GM19455 (cell line): ENCODE results near the gene PPP1R9B.

Experiments
- ATAC-seq: cut with Tn5 transposase; IDR thresholded peaks from one replicate; pipeline ENCODE4 v1.9.1; 2021; ENCODE audit not compliant: unreplicated experiment

Gene PPP1R9B

DNA sequence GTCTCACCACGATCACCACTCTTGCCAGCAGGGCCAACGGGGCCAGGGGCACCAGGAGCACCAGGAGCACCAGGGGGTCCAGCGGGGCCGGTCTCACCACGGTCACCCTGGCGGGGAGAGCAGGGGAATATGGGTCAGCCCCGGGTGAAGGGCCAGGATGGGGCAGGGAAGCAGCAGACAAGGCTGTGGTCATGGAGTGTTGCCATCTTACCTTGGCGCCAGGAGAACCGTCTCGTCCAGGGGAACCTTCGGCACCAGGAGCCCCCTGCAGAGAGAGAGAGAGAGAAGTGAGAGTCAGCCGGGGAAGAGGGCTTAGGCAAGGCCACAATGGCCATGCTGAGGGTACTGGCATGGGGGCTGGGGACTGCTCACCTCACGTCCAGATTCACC lies 38.0 kb upstream of the PPP1R9B start:
- ATAC-seq, result no peak

GRCh38 chr17:50187751-50188530 lies 37.5 kb upstream of the PPP1R9B start:
- no peak for ATAC-seq

DNA sequence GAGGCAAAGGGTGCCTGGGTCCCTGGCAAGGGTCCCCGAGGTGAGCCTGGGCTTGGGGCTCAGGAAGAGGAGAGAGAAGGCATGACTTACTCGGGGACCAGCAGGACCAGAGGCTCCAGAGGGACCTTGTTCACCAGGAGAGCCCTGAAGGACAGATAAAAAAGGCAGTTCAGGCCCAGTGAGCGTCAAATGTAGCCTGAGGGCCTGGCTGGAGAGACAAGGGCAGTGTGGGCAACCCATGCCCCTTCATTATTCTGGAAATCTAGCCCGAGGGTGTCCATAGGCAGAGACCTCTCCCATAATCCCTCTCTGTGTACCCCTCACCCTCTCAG lies 36.9 kb upstream of the PPP1R9B start:
- ATAC-seq, result no peak

- no peak for ATAC-seq
These were observed 36.4 kb upstream of the PPP1R9B start for GRCh38 chr17:50186661-50187393.

DNA sequence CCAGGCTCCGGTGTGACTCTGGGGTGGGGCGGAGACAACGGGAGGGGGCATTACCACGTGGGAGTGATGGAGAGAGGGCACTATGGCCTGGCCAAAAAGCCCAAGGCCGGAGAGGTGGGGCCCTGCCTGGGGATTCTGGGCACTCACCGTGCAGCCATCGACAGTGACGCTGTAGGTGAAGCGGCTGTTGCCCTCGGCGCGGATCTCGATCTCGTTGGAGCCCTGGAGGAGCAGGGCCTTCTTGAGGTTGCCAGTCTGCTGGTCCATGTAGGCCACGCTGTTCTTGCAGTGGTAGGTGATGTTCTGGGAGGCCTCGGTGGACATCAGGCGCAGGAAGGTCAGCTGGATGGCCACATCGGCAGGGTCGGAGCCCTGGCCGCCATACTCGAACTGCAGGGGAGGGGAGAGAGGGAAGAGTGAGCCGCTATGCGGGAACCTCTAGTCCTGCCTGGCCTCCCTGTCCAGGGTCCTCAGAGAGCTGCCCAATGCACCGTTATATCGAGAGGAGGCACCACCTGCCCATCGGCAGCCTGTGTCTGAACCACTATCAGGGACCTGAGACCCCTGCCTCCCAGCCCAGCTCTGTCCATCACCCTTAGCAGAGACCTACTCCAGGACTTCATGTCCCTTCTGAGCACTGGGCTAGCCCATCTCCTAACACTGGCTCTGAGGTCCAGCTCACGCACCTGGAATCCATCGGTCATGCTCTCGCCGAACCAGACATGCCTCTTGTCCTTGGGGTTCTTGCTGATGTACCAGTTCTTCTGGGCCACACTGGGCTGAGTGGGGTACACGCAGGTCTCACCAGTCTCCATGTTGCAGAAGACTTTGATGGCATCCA lies 35.4 kb upstream of the PPP1R9B start:
- ATAC-seq, result no peak

GRCh38 chr17:50184611-50185398 lies 34.3 kb upstream of the PPP1R9B start:
- no peak for ATAC-seq

GRCh38 chr17:50184064-50184463 lies 33.6 kb upstream of the PPP1R9B start:
- ATAC-seq, result no peak

DNA sequence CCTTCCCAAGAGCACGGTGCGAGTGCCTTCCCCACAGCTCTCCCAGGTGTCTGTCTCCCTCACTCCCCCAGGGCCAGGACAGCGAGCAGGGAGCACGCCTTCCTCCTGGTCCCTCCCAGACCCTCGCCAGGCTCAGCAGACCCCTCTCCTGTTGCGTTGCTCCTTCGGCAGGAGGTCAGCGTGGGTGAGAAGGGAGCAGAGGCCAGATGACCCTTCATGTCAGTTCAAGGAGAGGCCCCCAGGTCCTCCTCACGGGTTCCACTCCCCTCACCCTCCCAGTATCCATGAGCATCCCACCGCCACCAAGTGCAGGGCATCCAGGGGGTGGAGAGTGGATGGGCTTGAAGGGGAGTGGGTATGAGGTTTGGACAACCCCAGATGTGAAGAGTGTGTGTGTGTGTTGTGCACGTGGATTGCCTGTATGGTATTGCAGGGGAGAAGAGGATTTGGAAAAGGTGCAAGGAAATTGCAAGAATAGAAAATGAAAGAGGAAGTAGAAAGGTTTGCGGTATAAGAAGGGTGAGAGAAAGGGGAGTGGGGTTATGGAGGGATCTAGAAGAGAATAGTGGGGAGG lies 33.0 kb upstream of the PPP1R9B start:
- no peak for ATAC-seq

DNA sequence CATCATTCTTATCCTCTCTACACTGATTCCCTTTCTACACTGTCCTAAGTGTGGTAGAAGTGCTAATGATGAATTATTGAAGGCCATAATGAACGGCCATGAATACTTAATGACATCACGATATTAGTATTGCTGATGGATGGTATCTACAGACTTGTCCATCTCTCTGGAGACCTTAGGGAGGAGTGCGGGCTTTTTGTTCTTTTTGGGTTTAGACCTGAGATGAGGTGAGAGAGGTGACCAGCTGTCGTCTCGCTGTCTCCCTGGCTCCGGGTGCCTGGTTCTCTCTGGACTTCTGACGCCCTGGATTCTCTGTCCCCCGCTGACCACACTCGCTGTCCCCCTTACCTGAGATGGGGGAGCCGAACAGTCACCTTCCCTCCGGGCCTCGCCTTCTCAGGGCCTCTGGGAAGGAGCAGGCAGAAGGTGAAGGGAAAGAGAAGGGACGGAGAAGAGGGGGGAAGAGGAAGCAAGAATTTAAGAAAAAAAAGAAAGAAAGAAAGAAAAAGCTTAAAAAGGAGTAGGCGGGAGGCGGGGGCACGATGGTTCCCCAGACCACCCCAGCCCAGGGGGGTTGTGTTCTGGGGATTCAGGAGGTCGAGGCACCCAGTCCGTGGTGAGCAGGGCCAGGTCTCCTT lies 32.4 kb upstream of the PPP1R9B start:
- ATAC-seq, result no peak

- ATAC-seq, result no peak
These were observed 31.4 kb upstream of the PPP1R9B start for GRCh38 chr17:50181591-50182560.

- ATAC-seq, result no peak
These were observed 30.7 kb upstream of the PPP1R9B start for GRCh38 chr17:50181144-50181543.

GRCh38 chr17:50180620-50181019 lies 30.1 kb upstream of the PPP1R9B start:
- no peak for ATAC-seq

DNA sequence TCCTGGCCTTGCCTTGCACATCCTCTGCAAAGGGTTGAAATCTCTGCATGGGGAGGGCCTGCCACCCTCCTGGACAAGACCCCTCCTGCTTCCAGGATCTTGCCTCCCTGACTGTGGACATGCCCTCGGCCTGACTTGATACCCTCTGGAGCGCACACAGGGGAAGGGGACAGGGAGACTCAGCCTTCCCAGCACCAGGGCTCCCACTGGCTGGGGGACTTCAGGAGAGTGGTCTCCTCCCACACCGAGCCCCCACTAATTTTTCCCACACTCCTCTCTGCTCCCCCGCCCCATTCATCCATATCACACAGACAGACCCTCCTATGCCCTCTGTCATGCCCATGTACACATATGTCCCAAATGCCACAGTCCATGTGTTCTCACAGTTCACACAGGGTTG lies 29.6 kb upstream of the PPP1R9B start:
- ATAC-seq, result no peak

DNA sequence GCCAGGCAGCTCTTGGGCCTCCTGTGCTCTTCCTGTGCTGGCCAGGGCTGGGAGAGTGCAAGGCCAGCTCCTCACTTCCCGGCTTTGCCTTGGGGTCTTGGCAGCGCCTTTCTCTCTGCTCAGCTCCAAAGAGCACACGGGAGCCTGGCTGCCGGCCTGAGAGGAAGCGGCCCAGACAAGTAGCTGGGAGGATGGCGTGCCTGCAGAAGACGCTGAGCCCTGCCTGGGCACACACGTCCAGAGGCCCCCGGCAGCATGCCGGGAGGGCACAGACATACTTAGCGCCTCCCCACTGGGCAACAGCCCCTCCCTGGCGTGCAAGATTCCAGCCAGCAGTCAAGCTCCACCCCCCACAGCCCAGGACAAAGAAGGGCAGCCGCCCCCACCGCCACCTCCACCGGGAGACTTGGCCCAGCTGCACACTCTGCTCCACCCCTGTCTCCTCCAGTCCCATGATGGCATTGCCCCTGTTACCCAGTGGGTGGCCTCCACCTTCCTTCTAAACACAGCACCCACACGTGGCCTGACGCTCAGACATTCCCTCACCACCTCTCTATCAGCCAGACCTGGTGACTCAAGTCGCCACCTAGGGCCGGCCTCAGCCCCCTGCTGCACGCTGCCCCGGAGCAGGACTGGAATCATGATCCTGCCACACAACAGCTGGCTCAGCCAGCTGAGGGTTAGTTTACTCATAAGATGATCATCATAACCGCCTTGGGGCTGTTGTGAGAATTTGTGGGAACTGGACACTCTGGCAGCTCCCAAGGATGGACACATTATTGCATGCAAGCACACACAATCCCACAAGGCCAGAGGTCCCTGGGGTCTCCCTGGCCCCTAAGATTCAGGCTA lies 27.7 kb upstream of the PPP1R9B start:
- no peak for ATAC-seq

- ATAC-seq, result no peak
These were observed 27.0 kb upstream of the PPP1R9B start for GRCh38 chr17:50177476-50177875.

DNA sequence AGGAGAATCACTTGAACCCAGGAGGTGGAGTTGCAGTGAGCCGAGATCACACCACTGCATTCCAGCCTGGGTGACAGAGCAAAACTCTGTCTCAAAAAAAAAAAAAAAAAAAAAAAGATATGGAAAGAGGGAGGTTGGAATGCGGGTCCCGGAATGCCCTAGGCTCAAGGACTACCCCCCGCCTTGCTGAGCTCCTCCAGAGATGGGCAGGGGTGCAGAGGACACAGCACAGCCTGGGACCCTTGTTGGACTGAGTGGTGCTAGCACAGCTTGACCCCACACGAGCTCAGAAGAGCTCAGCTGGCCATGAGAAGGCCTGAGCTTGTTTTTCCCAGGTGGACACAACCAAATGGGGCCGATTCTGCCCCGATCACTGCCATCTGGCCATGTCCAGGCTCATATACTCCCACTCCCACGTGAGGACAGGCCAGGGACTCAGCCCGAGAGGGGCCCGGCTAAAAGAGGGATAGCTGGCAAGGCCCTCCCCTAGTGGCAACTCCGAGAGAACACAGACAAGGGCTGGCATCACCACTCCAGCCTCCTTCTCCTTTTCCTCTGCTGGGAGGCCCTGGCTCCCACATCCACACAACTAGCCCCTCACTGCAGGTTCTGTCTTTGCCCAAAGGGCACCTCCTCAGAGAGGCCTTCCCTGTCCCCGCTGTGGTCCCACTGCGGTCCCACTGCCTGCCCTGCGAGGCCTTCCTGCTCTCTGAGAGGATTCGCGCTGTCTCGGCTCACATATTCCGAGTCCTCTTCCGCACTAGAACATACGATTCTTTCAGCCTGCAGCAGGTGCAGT lies 26.3 kb upstream of the PPP1R9B start:
- no peak for ATAC-seq
